Transverse colon (tissue), 4 donors: ENCODE measurements around the gene GPR156. TPM values are rescaled to one million over a fixed set of nuclear protein-coding genes. Genes with fewer than 3 reads are reported as not detected.

Experiments
- DNase-seq: peaks from one replicate; pipeline ENCODE4 v3.0.0-alpha.2; 2019
- H3K27ac ChIP-seq, 4 donors: fragments of 200-600 bp; sonication (generic); 2 replicates each; pipeline ENCODE4 v1.5.1; 2016 to 2018; ENCODE audit warnings: inconsistent platforms in 4 of 4
- H3K27me3 ChIP-seq: fragments of 200-600 bp; sonication (generic); 2 replicates; pipeline ENCODE4 v1.5.1; 2017; ENCODE audit warnings: inconsistent platforms
- H3K36me3 ChIP-seq, 4 donors: fragments of 200-600 bp; sonication (generic); 2 replicates each; pipeline ENCODE4 v1.5.1; 2017 to 2019; ENCODE audit warnings: inconsistent platforms in 4 of 4
- H3K4me1 ChIP-seq, 4 donors: fragments of 200-600 bp; sonication (generic); 2 replicates each; pipeline ENCODE4 v1.5.1; 2017 to 2020; ENCODE audit warnings: inconsistent platforms in 4 of 4
- H3K4me3 ChIP-seq, 4 donors: fragments of 200-600 bp; sonication (generic); 1 replicate in 1 of 4; 2 replicates in 3 of 4; pipeline versions ENCODE4 v1.5.1 to v1.6.1; 2017 to 2019; ENCODE audit warnings: inconsistent platforms in 4 of 4
- H3K9me3 ChIP-seq, 2 donors: fragments of 200-600 bp; sonication (generic); 2 replicates each; pipeline ENCODE4 v1.5.1; 2017 to 2019; ENCODE audit warnings: inconsistent platforms in 2 of 2
- EP300 ChIP-seq: sonication (generic); formaldehyde crosslinking; IDR thresholded peaks from one replicate; pipeline ENCODE4 v1.6.1; 2017; ENCODE audit warnings: antibody characterized with exemption, low read depth
- POLR2A ChIP-seq: fragments of 450-650 bp; IDR thresholded peaks from one replicate; pipeline ENCODE4 v1.6.1; 2016; ENCODE audit warnings: antibody characterized with exemption, mild to moderate bottlenecking, moderate library complexity
- POLR2AphosphoS5 ChIP-seq, 3 donors: sonication (generic); formaldehyde crosslinking; IDR thresholded peaks; one replicate each; pipeline ENCODE4 v1.6.1; 2016; ENCODE audit warnings: antibody characterized with exemption in 3 of 3
- WGBS, 2 donors: methylation state at CpG; one replicate each; pipeline ENCODE4 v1.1.5; 2018; ENCODE audit warnings: low coverage in 1 of 2; 5-methylcytosine and 5-hydroxymethylcytosine counted together
- in situ Hi-C, 4 donors: fragments of 200-750 bp; cut with MboI; loops; one replicate each; pipeline versions ENCODE4 v1.15.0 to v1.15.1; 2017; ENCODE audit warnings: low sequenced_read_pairs in 3 of 4, low pct_ligation_motif_present in 1 of 4, low pct_unique_long_range_greater_than_20kb in 1 of 4
- intact Hi-C: fragments of 100-400 bp; cut with DNase I; formaldehyde crosslinking; loops from one replicate; pipeline ENCODE4 v1.15.1; 2023; ENCODE audit warnings: low total_unique reads
- total RNA-seq, 4 donors: library from RNA; depleted of rRNA; stranded (reverse); fragments of >200 nt; gene quantifications; one replicate each; pipeline ENCODE4 v1.1.0, GENCODE V29; 2016
- TF ChIP-seq, protein P1 (sequence below), 5 experiments: fragments of 200-600 bp in 3 of 5; fragments of 450-650 bp in 2 of 5; sonication (generic) in 3 of 5; IDR thresholded peaks; 1 replicate in 2 of 5; 2 replicates in 3 of 5; pipeline ENCODE4 v1.5.1; 2016 to 2017; ENCODE audit warnings: antibody characterized with exemption in 5 of 5, inconsistent platforms in 3 of 5, mild to moderate bottlenecking in 2 of 5, moderate library complexity in 1 of 5

GPR156 gene
- total RNA-seq, 4 donors from 2014 or later: 0.27 to 0.48 TPM; not detected in 2

DNA sequence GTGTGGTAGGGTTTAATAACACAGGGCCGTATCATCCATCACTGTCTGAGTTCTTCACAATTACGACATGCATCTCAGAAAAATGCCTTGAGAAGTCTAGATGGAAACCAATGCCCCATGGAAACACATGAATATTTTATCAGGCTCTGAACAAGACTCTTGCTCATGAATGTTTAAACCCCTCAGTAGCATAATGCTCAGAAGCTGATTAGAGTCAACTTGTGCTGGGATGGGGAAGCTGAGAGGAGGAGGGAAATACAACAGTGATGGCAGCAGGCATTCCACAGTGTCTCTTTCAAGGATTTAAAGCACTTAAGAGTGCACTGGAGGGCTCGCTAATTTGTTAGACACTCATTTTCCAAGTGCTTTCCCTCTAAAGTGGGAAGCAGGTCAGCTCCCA is 3.8 kb downstream of the GPR156 start:
- in situ Hi-C loops: no loop called here
- Histone ChIP-seq H3K27ac (no peak overlapping the region), H3K4me1 (peaks cover 0 to 7% (median 4%) of the 10 kb centered on the region in 4 donors), H3K9me3 (no peaks in the 10 kb centered on the region), H3K4me3 (no peak overlapping the region), H3K27me3 (peaks cover 31% of the 10 kb centered on the region), H3K36me3 (no peaks in the 10 kb centered on the region)
- no peak for TF ChIP-seq EP300
- TF ChIP-seq, protein P1, sequence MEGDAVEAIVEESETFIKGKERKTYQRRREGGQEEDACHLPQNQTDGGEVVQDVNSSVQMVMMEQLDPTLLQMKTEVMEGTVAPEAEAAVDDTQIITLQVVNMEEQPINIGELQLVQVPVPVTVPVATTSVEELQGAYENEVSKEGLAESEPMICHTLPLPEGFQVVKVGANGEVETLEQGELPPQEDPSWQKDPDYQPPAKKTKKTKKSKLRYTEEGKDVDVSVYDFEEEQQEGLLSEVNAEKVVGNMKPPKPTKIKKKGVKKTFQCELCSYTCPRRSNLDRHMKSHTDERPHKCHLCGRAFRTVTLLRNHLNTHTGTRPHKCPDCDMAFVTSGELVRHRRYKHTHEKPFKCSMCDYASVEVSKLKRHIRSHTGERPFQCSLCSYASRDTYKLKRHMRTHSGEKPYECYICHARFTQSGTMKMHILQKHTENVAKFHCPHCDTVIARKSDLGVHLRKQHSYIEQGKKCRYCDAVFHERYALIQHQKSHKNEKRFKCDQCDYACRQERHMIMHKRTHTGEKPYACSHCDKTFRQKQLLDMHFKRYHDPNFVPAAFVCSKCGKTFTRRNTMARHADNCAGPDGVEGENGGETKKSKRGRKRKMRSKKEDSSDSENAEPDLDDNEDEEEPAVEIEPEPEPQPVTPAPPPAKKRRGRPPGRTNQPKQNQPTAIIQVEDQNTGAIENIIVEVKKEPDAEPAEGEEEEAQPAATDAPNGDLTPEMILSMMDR (IDR thresholded peaks at IDR 0.05): no peak
- no peak for TF ChIP-seq POLR2AphosphoS5 (IDR thresholded peaks at IDR 0.05)
- TF ChIP-seq POLR2A: no peak
- intact Hi-C loops: no loop called here
- 86 to 100% methylated on average over 1 to 3 of the region's 3 CpGs for WGBS, 2 donors
- DNase-seq: no peak

GRCh38 chr3:120280566-120280965 is 4.5 kb downstream of the GPR156 start:
- no peak for DNase-seq
- TF ChIP-seq, protein P1 (IDR thresholded peaks at IDR 0.05): no peak
- TF ChIP-seq POLR2AphosphoS5 (IDR thresholded peaks at IDR 0.05) (no peak), POLR2A (no peak), EP300 (no peak)
- peaks cover 24% of the 10 kb centered on the region for H3K27me3 ChIP-seq
- no peaks in the 10 kb centered on the region for H3K36me3 ChIP-seq
- in situ Hi-C loops (no loop called here), intact Hi-C loops (no loop called here)
- no peak overlapping the region for H3K27ac ChIP-seq
- H3K4me3 ChIP-seq: no peak overlapping the region
- no peaks in the 10 kb centered on the region for H3K9me3 ChIP-seq
- 91% methylated on average over 3 of the region's 3 CpGs; no CpG with 5 or more reads in 1 of the 2 donors for WGBS, 2 donors
- H3K4me1 ChIP-seq: peaks cover 0 to 7% (median 4%) of the 10 kb centered on the region in 4 donors

- H3K4me3 ChIP-seq: no peak overlapping the region
- H3K4me1 ChIP-seq: peaks cover 0 to 3% (median 0%) of the 10 kb centered on the region in 4 donors
- WGBS, 2 donors: 89% methylated on average over 1 of the region's 1 CpG; no CpG with 5 or more reads in 1 of the 2 donors
- in situ Hi-C loops (no loop called here), intact Hi-C loops (no loop called here)
- no peaks in the 10 kb centered on the region for H3K36me3 ChIP-seq
- no peak for DNase-seq
- TF ChIP-seq EP300: no peak
- no peak for TF ChIP-seq POLR2AphosphoS5 (IDR thresholded peaks at IDR 0.05)
- TF ChIP-seq, protein P1 (IDR thresholded peaks at IDR 0.05): no peak
- no peak for TF ChIP-seq POLR2A
- no peak overlapping the region for H3K27ac ChIP-seq
- no peaks in the 10 kb centered on the region for H3K9me3 ChIP-seq
- peaks cover 19% of the 10 kb centered on the region for H3K27me3 ChIP-seq
These were observed 5.0 kb downstream of the GPR156 start for GRCh38 chr3:120280026-120280425.

GRCh38 chr3:120276767-120277166 is 8.3 kb downstream of the GPR156 start:
- no peaks in the 10 kb centered on the region for H3K36me3 ChIP-seq
- no peaks in the 10 kb centered on the region for H3K27me3 ChIP-seq
- no peak overlapping the region for H3K27ac ChIP-seq
- no peaks in the 10 kb centered on the region for H3K9me3 ChIP-seq
- no peak for DNase-seq
- TF ChIP-seq POLR2AphosphoS5 (IDR thresholded peaks at IDR 0.05) (no peak), POLR2A (no peak), EP300 (no peak)
- TF ChIP-seq, protein P1 (IDR thresholded peaks at IDR 0.05): no peak
- H3K4me3 ChIP-seq: no peak overlapping the region
- peaks cover 0 to 8% (median 1%) of the 10 kb centered on the region in 4 donors for H3K4me1 ChIP-seq
- intact Hi-C loops: loop anchor here (5.0 kb wide), 1 partner anchor 104 kb away; no protein-coding TSS in a partner anchor
- 39 to 54% methylated on average over 2 of the region's 2 CpGs for WGBS, 2 donors
- in situ Hi-C loops: no loop called here
